Activated T-cell treated with anti-CD3 and anti-CD28 coated beads for 48 hours (primary cell): ENCODE measurements around the gene SUGCT.

Source experiments
- DNase-seq: peaks from one replicate; pipeline ENCODE4 v3.0.0-alpha.2; 2020; ENCODE audit warnings: low read depth

Gene SUGCT

DNA sequence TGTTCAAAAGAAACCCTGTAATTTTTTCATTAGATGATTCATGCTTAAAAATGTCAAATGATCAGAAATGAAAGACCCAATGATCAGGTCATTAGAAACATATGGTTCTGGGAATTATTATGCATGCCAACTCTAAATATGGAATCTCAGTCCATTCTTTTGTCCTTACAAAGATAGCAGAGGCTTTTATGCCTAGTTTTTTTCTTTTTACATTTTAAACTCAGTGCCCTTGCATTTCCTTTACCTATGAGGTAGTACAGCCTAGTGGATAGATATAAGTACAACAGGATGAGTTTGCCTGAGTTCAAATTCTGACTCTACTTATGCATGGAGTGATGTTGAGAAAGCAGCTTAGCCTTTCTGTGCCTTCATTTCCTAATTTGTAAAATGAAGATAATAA is 392.9 kb downstream of the SUGCT start:
- no peak for DNase-seq

- no peak for DNase-seq
Measured at GRCh38 chr7:40530292-40530691, 395.5 kb downstream of the SUGCT start.

DNA sequence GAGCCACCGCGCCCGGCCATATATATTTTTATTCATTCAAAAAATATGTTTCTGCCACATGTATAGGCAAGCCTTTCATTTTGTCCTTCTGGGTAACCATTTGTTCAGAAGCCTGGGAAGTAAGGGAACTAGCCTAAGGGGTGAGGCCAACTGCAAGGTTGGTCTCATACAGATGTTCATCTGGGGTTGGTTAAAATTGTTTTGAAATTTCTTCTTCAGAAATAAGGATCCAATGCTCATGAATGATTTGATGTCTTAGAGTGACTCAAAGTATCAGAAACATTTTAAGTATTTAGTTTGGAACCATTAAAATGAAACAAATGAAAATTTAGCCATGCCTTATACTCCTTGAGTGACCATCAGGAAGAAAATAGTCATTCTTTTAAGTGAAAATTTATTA is 397.2 kb downstream of the SUGCT start:
- DNase-seq, result no peak

DNA sequence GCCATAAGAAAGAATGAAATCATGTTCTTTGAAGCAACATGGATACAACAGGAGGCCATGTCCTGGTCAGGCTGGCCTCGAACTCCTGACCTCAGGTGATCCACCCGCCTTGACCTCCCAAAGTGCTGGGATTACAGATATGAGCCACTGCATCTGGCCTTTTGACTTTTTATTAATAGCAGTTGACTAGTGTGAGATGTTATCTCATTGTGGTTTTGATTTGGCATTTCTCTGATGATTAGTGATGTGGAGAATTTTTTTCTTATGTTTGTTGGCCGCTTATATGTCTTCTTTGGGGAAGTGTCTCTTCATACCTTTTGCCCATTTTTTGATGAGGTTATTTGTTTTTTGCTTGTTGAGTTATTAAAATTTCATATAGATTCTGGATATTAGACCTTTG is 400.9 kb downstream of the SUGCT start:
- no peak for DNase-seq

DNA sequence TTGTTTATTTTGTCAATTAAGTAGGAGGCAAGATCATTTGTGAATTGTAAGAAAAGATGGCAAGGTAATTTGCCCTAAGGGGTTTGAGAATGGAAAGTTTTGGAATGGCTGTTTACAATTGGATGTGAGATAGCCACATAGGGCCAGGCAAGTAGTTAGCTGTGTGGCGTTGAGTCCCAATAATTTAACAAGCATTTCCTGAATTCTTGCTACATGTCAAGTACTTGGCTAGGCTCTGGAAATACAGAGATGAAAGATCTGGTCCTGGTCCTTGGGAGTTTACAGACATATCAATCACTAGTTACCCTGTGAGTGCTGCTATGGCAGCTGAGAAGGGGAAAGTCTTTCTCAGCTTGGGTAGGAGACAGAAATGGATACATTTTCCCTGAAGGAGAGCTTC is 401.6 kb downstream of the SUGCT start:
- no peak for DNase-seq

DNA sequence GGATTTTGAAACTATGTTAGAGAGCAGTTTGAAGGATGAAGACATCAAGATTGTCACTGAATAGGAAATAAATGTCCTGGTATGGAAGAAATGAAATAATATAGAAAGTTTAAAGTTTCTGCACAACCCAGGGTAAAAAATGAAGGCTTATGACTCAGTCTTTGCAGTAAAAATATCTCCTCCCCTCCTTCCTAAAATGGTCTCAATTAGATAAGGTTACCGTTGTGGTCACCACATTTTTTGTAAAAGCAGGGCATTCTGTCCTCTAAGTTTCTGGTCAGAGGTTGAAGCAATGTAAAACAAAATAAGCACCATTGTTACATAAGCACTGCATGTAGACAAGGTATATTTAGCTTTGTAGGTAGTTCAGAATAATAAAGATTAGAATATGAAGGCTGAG is 403.5 kb downstream of the SUGCT start:
- no peak for DNase-seq

GRCh38 chr7:40541336-40541735 is 406.5 kb downstream of the SUGCT start:
- no peak for DNase-seq

GRCh38 chr7:40542982-40543741 is 408.4 kb downstream of the SUGCT start:
- no peak for DNase-seq

DNA sequence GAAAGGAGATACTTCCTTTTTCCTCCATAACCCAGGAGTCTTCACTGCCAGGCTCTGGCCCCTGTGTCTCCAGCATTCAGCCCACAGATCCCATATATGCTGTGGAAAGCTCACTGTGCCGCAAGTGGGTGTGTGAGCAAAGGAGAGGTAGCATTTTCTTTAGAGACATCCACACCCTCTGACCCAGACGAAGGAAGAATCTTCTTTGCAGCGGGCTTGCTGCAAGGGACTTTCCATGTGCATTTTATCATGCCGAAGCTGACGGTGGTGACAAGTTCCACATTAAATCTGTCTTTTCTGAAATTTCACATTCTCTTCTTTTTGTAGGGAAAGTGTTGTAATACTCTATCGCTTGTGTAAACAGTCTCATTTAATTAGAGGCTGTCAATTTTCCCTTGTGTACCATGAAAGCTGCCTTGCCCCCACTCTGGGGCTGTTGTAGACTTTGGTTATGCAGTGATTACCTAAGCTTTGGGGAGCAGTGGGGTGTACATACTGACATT is 409.5 kb downstream of the SUGCT start:
- no peak for DNase-seq

- no peak for DNase-seq
Measured at GRCh38 chr7:40544871-40545303, 410.1 kb downstream of the SUGCT start.

GRCh38 chr7:40545739-40546138 is 410.9 kb downstream of the SUGCT start:
- no peak for DNase-seq

GRCh38 chr7:40546616-40547501 is 412.1 kb downstream of the SUGCT start:
- no peak for DNase-seq

DNA sequence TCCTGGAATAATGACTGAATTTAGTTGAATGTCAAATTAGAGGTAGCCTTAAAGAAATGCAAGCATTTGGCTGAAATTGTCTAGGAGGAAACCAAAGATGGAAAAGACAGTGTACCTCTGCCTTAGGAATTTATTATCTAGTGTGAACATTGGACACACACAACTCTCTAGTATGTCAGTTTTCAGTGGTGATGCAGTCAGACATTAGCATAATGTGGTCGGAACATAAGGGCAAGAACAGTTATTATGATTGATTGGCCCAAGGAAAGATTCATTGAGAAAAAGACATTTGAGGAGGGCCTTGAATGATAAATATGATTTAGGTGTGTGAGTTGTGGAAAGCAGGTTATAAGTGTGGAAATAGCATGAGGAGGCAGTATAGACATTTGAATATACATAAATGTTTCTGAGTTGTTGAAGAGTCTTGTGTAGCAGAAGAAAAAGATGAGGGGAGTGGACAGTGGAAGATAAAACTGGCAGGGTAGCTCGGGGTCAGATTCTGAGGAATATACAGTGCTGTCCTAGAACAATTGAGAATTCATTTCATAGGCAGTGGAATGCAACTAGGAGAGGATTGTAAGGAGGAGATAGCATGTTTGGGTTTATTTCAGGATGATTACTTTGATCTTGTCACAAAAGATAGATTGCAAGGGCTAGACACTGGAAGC is 414.7 kb downstream of the SUGCT start:
- DNase-seq, result no peak

- no peak for DNase-seq
Measured at GRCh38 chr7:40551685-40552576, 417.1 kb downstream of the SUGCT start.

GRCh38 chr7:40560672-40561071 is 425.9 kb downstream of the SUGCT start:
- no peak for DNase-seq

DNA sequence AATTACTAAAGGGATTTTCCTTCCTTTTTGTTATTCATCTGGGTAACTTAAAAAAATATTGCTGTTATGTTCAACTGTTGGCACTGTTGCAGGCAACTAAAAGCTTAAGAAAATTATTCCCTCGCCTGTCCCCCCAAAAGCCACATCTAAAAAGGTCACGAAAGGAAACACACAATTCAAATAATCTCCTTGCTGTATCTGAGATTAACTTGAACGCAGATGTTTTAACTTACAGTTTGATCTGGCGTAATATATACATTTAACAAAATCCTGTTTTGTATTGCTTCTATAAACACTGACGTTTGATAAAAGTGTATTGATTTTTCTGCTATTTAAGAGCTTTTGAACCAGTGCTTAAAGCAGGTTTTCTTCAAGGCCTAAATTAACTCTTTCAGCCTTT is 432.1 kb downstream of the SUGCT start:
- DNase-seq, result no peak

DNA sequence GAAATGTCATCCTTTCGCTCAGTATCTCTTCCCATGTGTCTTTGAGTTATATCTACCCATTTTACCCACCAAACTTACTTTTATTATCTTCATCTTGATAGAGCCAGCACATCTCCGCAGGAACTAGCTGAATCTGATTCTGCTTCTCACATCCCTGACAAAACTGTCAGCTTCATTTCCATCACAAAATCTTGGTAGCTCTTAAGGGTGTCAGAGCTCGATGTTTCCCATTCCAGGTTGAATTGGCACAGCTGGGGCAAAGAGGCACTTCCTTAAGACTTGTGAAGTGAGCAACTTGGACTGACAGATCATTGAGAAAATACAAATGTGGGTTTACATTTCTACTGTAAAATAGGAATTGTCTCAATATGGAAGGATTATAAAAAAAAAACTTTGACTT is 434.5 kb downstream of the SUGCT start:
- no peak for DNase-seq

GRCh38 chr7:40570223-40570622 is 435.4 kb downstream of the SUGCT start:
- no peak for DNase-seq

- DNase-seq, result no peak
Measured at GRCh38 chr7:40571796-40572195, 437.0 kb downstream of the SUGCT start.

- DNase-seq, result no peak
Measured at GRCh38 chr7:40572810-40573465, 438.1 kb downstream of the SUGCT start.

- DNase-seq, result no peak
Measured at GRCh38 chr7:40579401-40579800, 444.6 kb downstream of the SUGCT start.
